HG03097 (cell line): ENCODE results near the gene C3orf33.
"Not testable (repeated sequence)": the region's sequence is repeated elsewhere in the genome, so short reads cannot be mapped to it uniquely, and the experiment has no call there.

ENCODE experiments used
- ATAC-seq: cut with Tn5 transposase; IDR thresholded peaks from one replicate; pipeline ENCODE4 v1.9.1; 2021; ENCODE audit not compliant: unreplicated experiment, low FRiP score

Gene C3orf33

GRCh38 chr3:155805802-155806618 lies at the start of gene C3orf33:
TSS of gene C3orf33 (minus strand) at chr3:155806278. CDS start at chr3:155806252, 26 bp downstream.
- ATAC-seq, result peak; percentile 96

DNA sequence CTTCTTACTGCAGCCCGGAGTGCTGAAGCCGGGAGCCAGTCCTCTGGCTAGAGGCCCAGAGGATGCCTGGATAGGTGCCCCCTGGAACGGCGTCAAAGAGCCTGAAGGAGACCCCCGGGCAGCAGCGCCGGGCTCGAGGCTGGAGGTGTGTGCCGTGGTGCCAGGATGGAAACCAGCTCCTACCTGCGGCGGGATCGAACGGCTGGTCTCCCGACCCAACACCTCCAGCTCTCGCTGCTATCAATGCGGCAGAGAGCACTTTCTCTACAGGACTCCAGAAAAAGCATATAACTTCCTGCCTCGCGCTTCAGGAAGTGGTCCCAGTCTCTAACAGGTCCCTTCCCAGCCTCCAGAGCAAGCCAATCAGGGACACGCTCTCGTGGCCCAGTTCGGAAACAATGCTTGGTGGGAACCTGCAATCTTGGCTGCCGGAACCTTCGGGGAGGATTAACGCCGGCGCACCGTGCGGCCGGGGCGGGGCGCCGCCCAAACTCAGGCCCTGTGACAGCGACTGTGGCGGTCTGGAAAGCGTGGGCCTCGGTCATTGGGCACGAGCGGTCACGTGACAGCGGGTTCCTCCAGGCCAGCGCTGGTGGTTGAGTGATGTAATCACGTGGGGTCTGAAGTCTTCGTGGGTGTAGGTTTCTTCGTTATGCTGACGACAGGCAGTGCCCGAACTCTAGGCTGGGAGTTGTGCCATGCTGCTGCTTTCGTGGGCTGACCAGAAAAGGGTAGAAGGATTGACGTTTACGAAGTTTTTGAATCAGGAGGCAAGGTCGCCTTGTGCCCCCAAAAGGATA lies 48.3 kb upstream of the C3orf33 start, which contains the start of gene SLC33A1:
Gene SLC33A1 (minus strand): TSS at position 287 of the 800 bp plus-strand sequence. CDS start 430 bp downstream, outside the sequence.
- ATAC-seq, result peak; percentile 95

DNA sequence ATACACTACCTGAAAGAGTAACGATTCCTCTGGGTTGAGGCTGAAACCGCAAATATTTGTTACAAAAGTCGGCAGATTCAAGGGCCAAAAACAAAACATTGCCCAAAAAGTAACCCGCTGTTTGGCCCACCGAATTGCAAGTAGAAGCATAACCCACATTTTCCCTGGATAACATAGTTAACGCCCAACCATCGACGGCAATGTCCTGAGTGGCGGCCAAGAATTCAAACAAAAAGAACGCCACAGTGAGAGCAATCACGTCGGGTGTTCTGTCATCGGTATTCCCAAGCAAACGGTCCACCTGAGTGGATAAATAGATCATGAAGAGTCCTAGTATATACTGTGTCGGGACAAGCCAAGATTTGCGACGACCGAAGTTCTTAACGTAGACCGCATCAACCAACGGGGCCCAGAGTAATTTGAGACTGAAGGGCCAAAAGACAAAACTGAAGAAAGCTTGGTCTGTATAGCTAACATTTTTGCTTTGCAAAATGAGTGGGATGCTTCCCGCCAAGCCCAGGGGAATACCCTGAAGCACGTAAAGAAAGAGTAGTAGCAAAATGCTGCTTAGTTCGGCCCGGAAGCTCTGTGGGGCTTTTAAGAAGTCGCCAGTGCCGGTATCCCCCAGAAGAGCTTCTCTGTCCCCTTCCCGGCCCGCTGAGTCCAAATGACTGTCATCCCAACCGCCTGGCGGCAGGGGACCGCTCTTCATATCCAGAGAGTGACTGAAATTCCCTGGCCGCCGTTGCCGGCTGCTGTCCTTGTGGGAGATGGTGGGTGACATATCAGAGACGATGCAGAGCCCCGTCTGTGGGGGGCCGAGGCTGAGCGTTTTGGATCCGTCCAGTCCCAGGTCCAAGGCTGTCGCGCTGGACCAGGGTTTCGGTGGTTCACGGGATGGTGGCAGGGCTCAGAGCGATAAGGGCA lies 47.4 kb upstream of the C3orf33 start:
- no peak for ATAC-seq

GRCh38 chr3:155852341-155852740 lies 46.3 kb upstream of the C3orf33 start:
- no peak for ATAC-seq

- ATAC-seq, result not testable (repeated sequence)
Observed at GRCh38 chr3:155849404-155849803, 43.3 kb upstream of the C3orf33 start.

- ATAC-seq, result no peak
Observed at GRCh38 chr3:155847993-155848392, 41.9 kb upstream of the C3orf33 start.

GRCh38 chr3:155846119-155846518 lies 40.0 kb upstream of the C3orf33 start:
- ATAC-seq, result no peak

- no peak for ATAC-seq
Observed at GRCh38 chr3:155843569-155843968, 37.5 kb upstream of the C3orf33 start.

GRCh38 chr3:155835341-155836071 lies 29.4 kb upstream of the C3orf33 start:
- no peak for ATAC-seq

GRCh38 chr3:155828490-155829098 lies 22.5 kb upstream of the C3orf33 start:
- ATAC-seq, result not testable (repeated sequence)

DNA sequence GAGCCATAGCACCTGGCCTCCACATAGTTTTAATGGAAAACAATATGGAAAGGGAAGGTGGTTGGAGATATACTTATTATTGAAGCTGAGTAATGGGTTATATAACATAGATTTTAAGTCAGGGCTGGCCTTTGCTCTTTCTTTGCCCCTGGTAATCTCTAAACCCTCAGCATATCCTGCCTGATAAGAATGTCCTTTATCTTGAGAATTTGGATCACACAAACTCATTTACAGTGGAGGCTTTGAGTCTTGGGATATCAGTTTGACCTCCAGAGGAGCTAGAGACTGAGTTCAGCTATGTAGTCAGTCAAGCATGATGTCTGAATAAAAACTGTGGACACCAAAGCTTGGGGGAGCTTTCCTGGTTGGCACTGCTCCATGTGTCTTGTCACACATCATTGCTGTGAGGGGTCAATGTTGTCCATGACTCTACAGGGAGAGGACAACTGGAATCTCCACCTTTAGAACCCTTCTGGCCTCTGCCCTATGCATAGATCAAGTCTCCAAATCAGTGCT lies 9.0 kb upstream of the C3orf33 start:
- ATAC-seq, result no peak

DNA sequence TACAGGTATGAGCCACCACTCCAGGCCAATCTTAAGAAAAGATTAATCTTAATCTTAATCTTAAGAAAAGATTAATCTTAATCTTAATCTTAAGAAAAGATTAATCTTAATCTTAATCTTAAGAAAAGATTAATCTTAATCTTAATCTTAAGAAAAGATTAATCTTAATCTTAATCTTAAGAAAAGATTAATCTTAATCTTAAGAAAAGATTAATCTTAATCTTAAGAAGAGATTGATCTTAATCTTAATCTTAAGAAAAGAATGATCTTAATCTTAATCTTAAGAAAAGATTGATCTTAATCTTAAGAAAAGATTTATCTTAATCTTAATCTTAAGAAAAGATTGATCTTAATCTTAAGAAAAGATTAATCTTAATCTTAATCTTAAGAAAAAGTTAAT lies 7.1 kb upstream of the C3orf33 start:
- ATAC-seq, result not testable (repeated sequence)

GRCh38 chr3:155809181-155809580 lies 3.1 kb upstream of the C3orf33 start:
- ATAC-seq, result no peak

- ATAC-seq, result no peak
Observed at GRCh38 chr3:155807823-155808222, 1.7 kb upstream of the C3orf33 start.

GRCh38 chr3:155805204-155805801 lies 775 bp downstream of the C3orf33 start:
- peak; percentile 36 for ATAC-seq

DNA sequence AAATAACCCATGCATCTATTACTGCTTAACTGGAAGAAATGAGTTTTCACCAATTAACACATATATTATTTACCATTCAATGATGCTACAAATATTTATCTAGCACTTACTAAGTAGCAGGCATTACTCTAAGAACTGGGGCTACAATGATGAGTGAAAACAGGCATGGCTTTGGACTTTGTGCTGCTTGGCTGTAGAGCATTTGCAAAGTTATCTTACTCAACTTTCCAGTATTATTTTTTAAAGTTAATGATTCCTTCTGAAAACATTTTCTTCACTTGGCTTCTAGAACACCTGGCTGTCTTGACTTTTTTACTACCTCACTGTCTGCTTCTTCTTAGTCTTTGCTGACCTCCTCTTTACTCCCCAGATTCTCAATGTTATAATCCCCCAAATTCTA lies 1.8 kb downstream of the C3orf33 start:
- ATAC-seq, result no peak

DNA sequence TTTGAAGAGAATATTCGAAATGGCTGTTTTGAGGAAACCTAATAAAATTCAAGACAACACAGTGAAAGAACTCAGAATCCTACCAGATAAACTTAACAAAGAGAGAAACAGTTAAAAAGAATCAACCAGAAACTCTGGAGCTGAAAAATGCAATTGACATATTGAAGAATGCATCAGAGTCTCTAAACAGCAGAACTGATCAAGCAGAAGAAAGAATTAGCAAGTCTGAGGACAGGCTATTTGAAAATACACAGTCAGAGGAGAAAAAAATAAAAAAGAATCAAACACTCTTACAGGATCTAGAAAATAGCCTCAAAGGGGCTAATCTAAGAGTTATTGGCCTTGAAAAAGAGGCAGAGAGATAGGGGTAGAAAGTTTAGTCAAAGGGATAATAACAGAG lies 13.5 kb downstream of the C3orf33 start:
- no peak for ATAC-seq

GRCh38 chr3:155791190-155791589 lies 14.9 kb downstream of the C3orf33 start:
- no peak for ATAC-seq
